Renal pelvis (tissue), 4 donors: ENCODE data around the gene ANXA5. TPM values are rescaled to one million over a fixed set of nuclear protein-coding genes. Genes with fewer than 3 reads are reported as not detected.
"Not testable (repeated sequence)": the region's sequence is repeated elsewhere in the genome, so short reads cannot be mapped to it uniquely, and the experiment has no call there.

Source experiments
- DNase-seq: peaks from one replicate; pipeline ENCODE4 v3.0.0-alpha.2; 2013
- polyA plus RNA-seq, 3 donors: library from polyadenylated mRNA; unstranded; fragments of 120-200 nt; gene quantifications; one replicate each; pipeline ENCODE4 v1.2.1, GENCODE V29; 2013; ENCODE audit not compliant: insufficient read length in 3 of 3

The ANXA5 gene
- polyA plus RNA-seq, 3 donors = 369 to 418 (median 389) TPM

- DNase-seq = no peak
Measured at GRCh38 chr4:121685257-121685656, 11.5 kb downstream of the ANXA5 start.

- no peak for DNase-seq
Measured at GRCh38 chr4:121684561-121684960, 12.2 kb downstream of the ANXA5 start.

GRCh38 chr4:121684016-121684415 is 12.8 kb downstream of the ANXA5 start:
- DNase-seq = no peak

- DNase-seq = no peak
Measured at GRCh38 chr4:121680571-121680970, 16.2 kb downstream of the ANXA5 start.

DNA sequence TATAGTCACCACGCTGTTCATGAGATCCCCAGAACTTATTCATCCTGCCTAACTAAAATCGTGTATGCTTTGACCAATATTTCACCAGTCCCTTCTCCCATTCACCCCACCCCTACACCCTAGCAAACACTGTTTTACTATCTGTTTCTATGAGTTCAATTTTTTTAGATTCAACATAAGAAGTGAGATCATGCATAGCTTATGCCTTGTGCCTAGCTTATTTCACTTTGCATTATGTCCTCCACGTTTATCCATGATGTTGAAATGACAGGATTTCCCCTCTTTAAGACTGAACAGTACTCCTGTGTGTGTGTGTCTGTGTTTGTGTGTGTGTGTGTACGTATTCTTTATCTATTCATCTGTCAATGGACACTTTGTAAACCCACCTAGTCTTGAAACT is 16.8 kb downstream of the ANXA5 start:
- DNase-seq = no peak

DNA sequence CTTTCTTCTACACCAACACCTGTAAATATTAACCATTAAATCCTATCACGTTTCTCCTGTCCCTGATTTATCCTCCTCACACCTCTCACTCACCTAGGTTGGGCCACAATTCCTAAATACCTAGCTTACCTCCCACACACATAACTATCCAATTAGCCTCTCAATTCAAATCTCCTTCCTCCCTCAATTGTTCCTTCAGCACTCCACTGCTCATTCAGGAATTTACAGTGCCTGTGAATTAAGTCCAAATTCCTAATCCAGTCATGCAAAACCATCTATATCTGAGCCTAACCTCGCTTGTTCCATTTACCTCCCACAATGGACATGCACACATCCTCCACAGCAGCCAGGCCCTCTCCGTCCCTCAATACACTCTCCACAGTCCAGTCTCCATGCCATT is 17.5 kb downstream of the ANXA5 start:
- no peak for DNase-seq

- DNase-seq = no peak
Measured at GRCh38 chr4:121677524-121677923, 19.3 kb downstream of the ANXA5 start.

GRCh38 chr4:121676345-121677075 is 20.3 kb downstream of the ANXA5 start:
- no peak for DNase-seq

DNA sequence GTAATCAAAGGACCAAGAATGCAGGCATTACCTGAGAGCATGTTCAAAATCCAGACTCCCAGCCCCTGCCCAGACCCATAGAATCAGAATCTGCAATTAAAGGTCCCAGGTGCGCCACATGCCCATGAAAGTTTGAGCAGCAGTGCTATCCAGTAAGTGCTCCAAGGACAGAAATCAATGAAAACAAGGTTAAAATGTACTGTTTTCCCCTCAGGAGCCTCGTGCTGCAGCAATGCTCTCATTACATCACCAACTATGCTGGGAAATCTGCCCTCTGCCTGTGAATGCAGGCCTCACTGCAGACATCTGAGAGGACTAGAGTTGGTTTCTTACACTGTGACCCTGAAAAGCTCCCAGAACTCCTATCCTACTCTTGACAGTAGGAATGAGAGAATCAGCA is 21.1 kb downstream of the ANXA5 start:
- DNase-seq = no peak

DNA sequence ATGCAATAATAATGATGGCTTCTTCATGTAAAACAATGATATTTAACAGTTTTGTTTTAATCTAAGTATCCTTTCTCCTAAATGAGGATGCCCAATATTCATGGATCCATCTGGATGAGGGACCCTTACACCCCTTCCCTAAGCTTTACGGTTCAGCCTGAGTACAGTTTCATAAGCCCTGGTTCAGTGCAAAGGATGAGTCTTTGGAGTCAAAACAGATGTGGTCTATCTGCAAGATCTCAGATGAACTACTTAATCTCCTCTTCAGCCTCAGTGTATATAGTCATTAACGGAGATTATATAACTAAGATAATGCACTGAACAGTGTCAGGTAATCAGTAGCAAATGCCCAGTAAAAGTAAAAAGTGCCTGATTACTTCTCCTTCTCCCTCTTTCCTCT is 22.1 kb downstream of the ANXA5 start:
- no peak for DNase-seq

DNA sequence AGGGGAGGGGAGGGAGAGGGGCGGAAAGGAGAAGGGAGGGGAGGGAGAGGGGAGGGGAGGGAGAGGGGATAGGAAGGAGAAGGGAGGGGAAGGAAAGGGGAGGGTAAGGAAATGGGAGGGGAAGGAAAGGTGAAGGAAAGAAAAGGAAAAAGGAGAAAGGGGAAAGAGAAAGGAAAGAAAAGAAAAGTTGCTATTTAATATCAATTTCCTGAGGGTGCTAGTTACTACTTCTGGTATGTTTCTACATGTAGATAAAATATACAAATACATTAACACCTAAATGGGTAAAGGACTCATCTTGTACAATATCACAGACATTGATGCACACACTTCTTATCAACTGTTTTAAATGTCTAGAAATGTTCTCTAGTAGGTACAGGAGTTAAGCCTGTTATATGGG is 22.6 kb downstream of the ANXA5 start:
- DNase-seq = no peak

DNA sequence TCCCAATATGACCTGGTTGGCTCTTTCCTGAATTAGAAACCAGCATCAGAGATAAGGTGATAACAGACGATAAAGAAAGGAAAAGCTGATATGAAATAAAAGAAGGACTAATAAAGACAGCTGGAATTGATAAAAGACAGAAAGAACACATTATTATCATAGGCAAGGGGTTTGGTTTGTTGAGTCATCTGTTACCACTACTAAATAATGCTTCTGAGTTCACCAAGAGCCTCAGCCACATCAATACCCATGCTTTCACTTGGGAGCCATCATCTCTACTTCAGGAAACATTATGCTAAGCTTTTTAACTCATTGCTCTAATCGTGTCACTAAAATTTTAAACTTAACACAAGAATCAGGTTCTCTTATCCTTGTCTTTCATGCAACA is 27.6 kb downstream of the ANXA5 start:
- DNase-seq = no peak

DNA sequence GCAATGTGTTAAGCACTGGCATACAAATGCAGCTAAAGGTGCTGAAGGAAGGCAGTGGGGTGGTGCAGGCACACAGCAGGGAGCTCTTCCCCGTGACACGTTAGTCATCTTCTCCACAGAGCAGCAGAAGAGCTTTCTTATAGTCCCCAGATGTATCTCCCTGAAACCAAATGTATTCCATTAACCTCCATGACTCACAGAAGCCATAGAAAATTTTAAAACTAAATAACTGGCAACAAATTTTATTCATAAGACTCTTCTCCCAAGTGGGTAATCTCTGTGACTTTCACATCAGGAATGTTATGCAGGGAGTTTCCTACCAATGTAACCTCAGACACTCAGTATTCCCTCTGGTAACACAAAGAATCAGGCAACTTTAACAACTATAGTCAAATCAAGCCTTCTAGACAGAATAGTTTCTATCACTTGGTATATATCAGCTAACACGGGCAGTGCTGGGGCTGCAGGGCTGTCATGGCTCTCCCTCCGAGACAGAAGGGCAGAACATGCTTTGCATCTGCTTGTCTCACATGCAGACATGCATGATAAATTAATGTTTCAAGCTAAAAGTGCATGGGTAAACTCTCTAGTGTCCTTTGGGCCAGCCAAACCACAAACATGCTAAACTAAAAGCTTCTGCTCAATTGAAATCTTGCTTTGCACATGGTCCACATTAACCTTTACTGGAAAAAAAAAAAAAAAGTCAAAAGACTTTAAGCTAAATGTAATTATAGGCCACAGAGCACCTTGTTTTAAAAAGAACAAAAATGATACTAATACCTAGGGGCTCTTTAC is 28.2 kb downstream of the ANXA5 start:
- DNase-seq = no peak

- DNase-seq = no peak
Measured at GRCh38 chr4:121666091-121666679, 30.6 kb downstream of the ANXA5 start.

DNA sequence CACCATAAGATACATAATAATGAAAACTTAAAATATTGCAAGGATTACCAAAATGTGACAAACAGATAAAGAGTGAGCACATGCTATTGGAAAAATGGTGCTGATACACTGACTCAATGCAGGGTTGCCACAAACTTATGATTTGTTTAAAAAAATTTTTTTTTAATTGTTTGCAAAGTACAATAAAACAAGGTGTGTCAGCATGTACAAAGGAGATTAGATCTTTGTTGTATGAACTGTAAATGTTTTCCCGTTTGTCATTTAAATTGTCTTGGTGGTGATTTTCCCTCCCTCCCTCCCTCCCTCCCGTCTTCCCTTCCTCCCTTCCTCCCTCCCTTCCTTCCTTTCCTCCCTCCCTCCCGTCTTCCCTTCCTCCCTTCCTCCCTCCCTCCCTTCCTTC is 31.4 kb downstream of the ANXA5 start:
- no peak for DNase-seq

- no peak for DNase-seq
Measured at GRCh38 chr4:121662225-121662624, 34.6 kb downstream of the ANXA5 start.

DNA sequence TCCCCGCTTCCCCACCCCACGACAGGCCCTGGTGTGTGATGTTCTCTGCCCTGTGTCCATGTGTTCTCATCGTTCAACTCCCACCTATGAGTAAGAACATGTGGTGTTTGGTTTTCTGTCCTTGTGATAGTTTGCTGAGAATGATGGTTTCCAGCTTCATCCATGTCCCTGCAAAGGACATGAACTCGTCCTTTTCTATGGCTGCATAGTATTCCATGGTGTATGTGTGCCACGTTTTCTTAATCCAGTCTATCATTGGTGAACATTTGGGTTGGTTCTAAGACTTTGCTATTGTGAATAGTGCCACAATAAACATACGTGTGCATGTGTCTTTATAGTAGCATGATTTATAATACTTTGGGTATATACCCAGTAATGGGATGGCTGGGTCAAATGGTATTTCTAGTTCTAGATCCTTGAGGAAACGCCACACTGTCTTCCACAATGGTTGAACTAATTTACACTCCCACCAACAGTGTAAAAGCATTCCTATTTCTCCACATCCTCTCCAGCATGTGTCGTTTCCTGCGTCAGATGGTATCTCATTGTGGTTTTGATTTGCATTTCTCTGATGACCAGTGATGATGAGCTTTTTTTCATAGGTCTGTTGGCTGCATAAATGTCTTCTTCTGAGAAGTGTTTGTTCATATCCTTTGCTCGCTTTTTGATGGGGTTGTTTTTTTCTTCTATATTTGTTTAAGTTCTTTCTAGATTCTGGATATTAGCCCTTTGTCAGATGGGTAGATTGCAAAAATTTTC is 36.4 kb downstream of the ANXA5 start:
- DNase-seq = not testable (repeated sequence)

GRCh38 chr4:121658125-121658524 is 38.7 kb downstream of the ANXA5 start:
- DNase-seq = no peak

- peak; percentile 43 for DNase-seq
Measured at GRCh38 chr4:121656269-121656641, 40.5 kb downstream of the ANXA5 start.

DNA sequence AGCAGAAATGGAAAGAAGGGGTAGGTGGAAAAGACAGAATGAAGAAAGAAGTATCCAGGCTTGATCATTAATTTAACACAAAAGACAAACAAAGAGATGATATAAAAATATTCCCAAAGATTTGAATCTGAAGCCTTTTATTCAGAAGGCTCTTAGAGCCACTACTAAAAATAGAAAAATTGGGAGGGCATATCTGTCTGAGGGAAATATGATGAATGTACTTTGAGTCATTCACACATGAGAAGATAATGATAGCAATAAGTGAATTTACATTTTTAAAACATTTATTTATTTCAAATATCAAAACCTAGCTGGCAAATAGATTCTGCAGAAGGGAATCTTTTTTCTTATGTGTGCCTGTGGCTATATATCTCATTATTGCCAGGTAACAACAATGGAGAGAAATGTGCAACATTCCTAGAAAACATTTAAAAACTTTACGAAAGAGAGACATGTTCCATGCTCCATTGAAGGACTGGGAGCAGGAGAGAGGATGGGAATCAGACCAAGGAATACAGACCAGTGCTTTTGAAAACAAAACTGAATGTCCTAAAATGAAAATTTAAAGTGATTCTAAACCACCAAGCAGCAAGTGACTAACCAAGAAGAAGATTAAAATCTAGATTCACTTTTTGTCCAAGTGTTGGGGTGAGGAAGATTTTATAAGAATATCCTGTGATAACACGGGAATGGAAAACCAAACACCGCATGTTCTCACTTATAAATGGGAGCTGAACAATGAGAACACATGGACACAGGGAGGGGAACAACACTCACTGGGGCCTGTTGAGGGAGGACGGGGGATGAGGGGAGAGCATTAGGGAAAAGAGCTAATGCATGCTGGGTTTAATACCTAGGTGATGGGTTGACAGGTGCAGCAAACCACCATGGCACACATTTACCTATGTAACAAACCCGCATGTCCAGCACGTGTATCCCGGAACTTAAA is 41.2 kb downstream of the ANXA5 start:
- DNase-seq = no peak

DNA sequence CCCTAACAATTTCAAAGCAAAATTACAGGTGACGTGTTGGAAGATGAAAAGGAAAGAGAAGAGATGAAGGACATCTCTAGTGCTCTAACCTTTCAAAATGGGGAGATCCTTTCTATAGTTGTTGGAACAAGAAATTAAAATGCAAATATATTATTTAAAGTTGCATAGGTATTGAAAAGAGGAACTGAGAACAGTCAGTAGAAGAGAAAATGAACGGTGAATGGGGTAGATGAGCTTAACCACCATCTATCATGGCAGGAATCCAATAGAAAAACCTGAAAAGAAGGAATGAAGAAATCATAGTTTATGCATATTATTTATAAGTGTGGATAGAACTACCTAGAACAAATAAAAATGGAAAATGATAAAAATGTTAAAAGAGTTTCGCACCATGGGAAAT is 42.0 kb downstream of the ANXA5 start:
- no peak for DNase-seq
